Stimulated activated CD8-positive, alpha-beta memory T cell treated with anti-CD3 and anti-CD28 coated beads, Interleukin-4, amount 100 ng/mL, for 48 hours (primary cell): ENCODE data around the gene LMTK2.
"Not testable (repeated sequence)": the region's sequence is repeated elsewhere in the genome, so short reads cannot be mapped to it uniquely, and the experiment has no call there.

ENCODE experiments used
- DNase-seq: peaks from one replicate; pipeline ENCODE4 v3.0.0-alpha.2; 2020

The LMTK2 gene

DNA sequence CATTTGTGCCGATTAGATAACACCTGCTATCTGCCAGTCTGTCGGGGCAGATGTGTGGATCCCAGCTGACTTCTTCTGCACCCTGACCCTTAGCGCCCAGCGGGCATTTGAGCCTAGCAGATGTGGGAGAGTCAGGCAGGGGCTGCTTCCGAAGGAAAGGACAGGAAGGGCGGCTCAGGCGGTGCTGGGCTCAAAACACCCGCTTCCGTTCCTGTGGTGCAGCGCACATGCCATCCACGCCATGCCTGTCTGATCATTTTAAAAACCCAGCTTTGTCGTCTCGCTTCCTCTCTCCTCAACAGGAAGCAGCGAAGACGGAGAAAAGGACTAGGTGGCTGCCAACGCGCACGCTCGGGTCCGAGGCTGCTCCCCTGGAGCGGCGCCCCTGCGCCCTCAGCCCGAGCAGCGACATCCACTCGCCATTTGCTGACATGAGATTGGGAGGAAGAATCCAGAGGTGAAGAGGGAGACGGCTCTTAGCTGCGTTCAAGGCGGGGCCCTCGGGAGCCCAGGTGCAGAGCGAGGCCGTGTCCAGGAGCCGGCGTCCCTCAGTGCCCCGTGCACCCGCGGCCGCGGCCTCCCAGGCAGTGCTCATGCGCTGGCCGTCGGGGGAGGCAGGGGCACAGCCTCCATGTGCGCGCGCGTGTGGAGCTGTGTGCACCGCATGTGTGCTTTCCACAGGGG is 98.6 kb downstream of the LMTK2 start:
- DNase-seq = no peak

DNA sequence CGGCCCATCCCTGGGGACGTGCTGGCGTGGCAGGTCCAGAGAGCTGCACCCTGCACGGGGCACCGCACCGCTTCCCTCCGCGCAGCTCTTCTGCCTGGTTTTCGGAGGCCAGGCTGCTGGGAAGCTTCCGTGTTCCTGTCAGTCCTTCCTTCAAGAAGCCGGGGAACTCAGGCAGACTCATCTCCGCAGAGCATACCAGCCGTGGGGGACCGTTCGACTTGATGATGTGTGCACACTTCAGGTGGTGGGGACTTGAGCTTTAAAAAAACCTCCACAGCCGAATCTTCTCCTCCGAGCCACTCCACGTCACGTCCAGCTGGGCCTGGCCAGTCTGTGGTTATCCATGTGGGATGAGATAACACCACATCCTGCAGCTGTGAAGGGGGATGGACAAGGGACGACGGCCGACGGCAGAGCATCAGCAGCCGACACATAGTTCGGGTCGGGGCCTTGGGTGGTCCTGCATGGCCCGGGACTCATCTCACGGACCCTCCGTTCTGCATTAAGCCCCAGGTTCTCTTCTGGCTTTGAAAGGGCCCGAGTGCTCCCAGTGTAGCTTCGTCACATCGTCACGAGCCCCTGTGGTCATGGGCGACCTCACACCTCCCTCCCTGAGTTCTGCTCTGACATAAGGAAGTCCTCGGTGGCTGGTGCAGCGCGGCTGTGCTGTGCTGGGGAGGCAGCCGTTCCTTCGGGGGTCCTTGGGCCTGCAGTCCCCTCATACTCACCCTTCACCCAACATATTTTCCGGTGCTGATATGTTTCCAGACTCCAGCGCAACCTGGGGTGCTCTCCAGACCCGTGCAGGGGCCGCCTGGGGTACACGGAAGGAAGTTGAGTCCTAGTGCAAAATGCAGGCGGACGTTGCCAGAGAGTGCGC is 100.0 kb downstream of the LMTK2 start:
- no peak for DNase-seq

DNA sequence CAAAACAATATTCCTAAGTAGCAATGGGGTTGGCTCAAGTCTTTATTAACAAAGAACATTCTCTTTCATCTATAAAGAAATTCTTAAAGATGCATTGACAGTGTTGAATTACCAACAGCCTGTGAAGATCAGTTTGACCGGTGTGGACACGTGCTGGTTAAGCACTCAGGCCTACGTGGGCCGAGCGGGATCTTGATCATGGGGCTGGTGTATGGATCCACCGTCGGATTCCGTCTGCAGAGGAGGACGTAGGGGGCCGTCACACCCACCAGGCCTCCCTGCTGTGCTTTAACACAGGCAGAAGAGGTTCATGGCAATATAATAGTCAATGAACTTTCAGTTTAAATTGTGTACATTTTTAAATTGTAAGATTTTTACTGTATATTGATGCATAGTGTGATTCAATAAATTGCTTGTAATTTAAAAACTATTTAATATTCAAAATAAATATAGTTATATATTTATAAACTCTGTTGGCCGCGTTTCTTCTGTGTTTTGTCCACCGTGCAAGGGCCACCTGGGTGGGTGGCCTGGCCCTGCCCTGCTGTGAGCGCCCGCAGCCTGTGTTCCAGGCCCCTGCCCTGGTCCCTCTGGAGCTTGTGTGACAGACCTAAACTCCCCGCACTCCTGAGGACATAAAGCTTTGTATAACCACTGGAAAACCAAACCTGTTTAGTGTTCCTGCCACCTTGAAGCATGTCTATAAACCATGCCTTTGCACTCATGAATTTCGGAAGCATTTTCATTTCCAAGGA is 102.7 kb downstream of the LMTK2 start:
- DNase-seq = no peak

DNA sequence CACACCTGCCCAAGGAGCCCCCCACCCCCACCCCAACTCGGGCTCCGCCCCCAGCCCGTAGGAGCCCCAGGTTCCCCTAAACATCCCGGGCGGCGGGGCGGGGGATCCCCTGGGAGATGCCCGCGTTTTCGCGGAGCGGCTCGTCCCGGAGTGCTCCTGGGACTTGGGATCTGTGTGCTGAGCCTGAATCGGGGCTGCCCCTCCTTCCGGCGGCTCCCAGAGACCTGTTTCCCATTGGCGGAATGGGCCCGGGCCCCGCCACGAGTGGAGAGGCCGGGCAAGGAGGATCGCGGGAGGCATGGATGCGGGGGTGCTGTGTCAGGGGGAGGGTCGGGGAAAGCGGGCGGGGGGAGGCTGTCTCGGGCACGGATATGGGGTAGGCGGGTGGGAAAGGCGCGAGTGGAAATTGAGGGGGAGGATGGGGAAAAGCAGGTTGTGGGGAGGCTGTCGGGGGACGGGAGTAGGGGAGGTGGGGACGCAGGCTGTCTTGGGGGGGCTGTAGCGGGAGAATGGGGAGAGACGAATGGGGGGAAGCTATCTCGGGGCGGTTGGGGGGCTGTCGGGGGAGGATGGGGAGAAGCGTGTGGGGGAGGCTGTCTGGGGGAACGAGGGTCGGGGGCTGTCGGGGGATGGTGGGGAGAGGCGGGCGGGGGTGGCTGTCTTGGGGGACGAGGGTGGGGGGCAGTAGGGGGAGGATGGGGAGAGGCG is 104.0 kb downstream of the LMTK2 start:
- no peak for DNase-seq

DNA sequence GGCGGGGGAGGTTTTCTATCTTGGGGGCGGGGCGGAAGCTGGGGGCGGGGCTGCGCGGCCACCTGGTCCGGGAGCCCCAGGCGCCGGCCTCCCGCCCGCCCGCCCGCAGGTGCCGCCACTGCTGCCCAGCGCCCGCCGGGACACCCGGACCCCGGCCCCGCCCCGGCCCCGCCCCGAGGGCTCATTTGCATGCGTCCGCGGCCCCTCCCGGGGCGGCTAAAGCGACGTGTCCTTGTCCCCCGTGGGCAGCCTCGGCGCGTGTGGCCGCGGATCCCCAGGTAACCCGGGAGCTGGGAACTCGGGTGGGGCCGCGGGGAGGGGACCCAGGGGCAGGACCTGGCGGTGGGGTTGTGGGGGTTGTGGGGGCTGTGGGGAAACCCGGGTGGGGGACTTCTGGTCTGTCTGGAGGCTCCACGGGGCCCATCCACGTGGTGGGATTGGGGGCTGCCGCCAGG is 104.6 kb downstream of the LMTK2 start, which contains the start of gene BHLHA15:
Gene BHLHA15 (plus strand): TSS at position 219 of the 455 bp plus-strand sequence. CDS start 871 bp downstream, outside the sequence.
- peak; percentile 54 for DNase-seq

DNA sequence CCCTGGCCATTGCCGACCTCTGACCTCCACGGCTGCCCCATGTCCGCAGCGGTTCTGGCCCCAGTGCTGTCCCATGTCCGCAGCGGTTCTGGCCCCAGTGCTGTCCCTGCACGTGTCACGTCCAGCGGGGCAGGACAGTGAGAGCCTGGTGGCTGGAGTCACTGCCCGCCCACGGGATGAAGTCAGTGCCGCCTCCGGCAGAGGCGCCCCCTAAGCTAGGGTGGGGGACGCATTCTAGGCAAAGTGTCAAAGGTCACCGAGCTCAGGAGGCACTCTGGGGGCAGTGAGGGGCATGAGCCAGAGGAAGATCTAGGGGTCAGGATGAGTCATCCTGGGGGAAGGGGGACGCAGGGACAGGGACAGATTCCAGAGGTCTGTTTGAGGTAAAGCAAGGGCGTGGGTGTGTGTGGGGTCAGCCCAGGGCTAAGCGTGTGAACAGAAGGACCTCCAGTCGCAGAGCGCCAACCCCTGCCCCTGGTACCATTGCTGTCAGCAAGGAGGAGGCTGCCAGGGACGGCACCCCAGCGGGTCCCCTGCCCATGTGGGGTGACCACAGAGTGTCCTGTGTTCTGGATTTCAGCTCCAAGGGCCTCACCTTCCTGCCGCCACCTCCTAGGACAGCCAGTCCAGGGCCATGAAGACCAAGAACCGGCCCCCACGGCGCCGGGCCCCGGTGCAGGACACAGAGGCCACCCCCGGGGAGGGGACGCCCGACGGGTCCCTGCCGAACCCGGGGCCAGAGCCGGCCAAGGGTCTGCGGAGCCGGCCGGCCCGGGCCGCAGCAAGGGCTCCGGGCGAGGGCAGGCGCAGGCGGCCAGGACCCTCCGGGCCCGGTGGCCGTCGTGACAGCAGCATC is 105.2 kb downstream of the LMTK2 start:
- no peak for DNase-seq

DNA sequence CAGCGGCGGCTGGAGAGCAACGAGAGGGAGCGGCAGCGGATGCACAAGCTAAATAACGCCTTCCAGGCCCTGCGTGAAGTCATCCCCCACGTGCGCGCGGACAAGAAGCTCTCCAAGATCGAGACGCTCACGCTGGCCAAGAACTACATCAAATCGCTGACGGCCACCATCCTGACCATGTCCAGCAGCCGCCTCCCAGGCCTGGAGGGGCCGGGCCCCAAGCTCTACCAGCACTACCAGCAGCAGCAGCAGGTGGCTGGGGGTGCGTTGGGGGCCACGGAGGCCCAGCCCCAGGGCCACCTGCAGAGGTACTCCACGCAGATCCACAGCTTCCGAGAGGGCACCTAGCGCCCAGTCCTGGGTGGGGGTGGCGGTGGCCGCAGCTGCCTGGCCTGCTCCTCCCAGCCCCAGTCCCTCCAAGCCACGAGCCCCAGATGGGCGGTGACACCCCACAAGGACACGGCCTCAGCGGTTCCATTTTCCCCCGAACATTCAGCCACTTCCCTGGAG is 105.9 kb downstream of the LMTK2 start:
- no peak for DNase-seq

DNA sequence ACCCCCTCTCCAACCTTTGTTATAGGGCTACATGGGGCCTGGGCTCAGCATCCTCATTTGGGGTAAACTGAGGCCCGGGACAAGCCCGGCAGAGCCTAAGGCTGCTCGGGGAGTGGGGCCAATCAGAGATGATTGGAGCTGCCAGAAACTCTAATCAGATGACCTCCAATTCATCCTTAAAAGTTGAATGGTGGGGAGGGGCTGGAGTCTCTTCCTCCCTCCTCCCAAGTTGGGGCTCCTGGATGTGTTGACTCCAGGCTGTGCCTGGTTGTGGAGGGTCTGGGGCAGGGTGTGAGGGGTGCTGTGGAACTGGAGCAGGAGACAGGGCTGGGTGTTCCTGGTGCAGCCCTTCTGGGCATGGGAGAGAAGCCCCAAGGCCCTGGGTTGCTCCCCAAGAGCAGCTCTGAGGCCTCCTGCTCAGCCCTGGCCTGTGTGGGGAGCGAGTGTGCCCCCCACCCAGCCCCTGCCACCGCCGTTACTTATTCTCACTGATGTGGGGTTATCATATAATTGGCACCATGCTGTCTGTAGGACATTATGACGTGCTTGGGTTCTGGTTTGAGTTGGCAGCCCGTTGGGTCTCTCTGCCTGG is 106.7 kb downstream of the LMTK2 start:
- no peak for DNase-seq

DNA sequence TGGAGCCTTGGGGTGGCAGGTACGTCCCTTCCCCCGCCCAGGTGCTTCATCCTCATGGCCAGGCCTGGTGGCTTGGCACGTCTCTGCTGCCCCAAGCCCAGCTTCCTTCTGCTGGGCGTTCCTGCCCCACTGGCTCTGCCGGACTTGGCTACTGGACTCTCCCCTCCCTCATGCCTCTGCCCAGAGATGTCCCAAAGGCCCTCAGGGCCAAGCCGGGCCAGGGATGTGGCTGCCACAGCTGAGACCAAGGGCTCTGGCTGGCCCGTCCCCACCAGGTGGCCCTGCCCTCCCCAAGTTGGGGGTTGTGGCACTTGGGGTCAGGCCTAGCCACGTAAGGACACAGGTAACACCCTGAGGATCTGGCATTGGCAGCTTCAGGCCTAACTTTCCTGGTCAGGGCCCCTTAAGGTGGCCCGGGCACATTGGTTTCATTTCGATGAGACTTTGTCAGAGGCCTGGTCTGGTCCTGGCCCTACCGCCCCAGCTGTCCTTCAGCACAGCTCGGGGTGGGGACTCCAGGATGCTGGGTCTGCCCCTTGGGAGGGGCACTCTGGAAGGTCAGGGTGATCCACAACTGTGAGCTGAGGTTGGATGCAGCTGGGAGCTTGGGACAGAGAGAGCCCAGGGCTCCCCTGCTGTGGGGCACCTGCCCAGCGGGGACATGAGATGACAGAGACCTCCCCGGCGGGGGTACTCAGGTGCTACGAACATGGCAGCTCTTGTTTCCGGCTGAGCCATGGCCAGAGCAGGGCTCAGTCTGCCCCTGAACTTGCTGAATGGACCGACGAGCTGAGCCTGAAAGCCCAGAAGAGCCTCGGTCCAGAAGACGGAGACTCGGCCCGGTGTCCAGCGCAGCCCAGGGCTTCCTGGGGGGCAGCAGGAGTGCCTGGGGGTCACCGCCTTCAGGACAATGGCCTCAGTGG is 107.5 kb downstream of the LMTK2 start:
- no peak for DNase-seq

DNA sequence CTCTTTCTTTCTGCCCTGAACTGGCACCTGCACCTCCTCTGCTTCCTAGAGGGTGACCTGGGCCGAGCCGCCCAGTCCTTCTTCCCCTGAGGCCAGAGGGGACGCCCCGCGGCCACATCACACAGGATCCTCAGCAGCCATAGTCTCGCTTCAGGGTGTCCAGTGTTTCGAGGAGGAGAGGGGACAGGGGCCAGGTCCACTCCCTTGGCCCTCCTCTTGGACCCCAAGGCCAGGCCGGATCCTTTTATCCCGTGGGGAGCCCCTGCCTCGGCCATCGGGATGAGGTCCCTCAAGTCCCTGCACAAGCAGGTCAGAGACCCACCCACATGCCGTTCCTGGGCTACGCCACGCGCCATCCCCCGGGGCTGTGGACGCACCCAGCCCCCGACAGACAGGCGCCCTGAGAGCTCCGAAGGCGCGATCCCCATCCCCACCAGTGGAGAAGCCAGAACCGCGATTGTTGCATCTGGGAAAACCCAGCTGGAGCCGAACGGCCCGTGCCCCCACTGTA is 108.2 kb downstream of the LMTK2 start:
- DNase-seq = no peak

DNA sequence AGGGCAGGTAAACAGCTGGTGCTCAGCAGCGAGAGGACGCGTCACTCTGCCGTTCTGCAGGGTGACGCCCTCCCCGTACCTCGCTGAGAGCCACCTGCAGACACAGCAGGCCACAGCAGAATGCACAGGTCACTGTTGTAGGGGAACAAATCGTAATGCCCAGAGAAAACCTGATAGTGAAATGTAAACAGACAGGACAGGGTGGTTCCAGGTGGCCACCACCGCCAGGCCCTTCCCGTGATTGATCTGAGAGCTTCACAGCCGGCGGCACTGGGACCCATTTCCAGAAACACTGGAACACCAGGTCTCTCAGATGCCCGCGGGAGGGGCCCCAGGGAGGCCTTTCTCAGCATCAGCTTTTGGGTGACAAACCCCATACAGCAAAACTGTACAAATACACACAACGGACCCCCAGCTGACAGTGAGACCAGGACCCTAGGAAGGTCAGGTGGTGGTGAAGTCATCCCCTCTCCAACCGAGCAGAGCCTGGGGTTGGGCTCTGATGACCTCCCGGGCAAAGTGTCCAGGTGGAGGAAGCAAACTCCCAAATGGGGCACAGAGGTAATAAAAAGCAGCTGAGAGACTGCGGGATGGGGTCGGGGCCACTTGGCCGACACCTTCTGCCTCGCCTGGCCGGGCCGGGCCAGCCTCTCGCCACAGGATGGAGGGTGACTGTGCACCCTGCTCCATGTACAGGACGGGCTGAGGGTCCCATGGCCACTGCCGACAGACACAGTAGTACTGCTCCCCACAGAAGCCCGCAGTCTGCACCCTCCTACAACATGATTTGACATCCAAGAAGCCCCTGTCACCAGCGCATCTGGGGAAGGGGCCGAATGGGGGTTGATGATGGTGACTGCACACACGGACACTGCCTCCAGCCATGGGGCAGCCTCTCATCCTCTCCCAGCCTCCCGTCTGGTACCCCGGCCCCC is 109.2 kb downstream of the LMTK2 start:
- no peak for DNase-seq

DNA sequence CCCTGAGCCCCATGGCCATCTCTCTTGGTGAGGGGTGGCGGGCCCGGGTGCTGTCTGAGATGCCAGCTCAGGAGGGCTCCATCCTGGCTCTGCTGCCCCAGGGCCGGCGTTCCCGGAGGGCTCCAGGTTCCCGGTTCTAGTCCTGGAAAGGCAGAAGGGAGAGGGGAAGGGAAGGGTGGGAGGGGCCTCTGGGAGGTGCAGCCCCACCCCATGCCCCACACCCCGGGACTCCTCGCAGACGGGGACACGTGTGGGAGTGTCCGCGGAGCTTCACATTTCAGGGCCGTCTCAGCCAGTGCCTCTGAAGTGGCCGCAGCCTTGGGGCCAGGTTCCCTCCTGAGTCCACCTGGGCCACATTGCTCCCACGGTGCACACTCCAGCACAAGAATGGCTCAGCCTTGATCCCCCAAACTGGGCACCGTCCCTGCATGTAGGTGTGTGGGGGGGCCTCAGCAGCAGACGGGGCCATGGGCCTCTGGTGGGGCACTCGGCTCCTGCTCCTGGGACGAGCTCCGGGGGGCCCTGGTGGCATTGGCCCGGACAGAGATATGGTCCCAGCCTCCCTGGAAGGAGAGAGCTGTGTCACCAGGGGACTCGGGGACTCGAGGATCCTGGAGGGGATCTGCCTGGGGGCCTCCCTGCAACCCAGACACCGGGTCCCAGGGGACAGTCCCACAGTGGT is 110.4 kb downstream of the LMTK2 start:
- no peak for DNase-seq

DNA sequence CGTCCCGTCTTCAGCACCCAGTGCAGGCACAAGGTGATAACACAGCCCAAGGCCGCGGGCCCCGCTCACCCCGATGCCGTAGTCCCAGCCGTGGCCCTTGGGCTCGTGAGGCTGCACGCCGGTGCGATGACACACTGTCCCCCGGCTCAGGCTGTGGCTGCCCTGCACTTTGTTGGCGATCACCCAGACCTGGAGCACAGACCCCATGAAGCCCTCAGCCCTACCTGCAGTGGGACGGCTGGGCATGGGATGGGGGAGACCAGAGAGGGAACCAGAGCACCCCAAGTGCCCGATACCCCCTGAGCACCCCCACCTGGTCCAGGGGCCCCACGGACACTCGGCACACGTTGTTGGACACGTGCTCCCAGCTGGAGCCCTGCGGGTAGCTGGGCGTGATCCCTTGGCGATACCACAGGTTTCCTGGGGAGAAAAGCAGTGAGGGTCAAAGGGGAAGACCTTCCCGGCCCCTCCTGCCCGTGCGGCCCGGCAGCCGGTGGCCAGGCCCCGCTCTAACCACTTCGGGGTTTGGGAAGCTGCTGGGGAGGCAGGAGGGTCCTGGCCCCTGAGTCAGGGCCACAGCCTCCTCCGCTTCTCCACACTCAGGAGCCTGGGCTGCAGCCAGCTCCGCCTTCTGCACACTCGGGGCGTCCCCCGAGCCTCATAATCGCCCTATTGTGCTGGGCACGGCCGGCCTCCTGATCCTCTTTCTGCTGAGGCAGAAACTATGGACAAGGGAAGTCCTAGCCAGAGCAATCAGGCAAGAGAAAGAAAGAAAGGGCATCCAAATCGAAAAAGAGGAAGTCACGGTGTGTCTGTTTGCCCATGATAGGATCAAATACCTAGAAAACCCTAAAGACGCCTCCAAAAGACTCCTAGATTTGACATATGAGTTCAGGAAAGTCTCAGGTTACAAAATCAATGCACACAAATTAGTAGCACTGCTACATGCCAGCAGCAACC is 111.2 kb downstream of the LMTK2 start:
- no peak for DNase-seq

DNA sequence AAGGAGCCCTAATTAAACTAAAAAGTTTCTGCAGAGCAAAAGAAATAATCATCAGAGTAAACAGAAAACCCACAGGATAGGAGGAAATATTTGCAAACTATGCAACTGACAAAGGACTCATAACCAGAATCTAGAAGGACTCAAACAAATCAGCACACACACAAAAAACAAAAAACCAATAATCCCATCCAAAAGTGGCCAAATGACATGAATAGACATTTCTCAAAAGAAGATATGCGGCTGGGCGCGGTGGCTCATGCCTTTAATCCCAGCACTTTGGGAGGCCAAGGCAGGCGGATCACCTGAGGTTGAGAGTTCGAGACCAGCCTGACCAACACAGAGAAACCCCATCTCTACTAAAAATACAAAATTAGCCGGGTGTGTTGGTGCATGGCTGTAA is 112.7 kb downstream of the LMTK2 start:
- DNase-seq = not testable (repeated sequence)

DNA sequence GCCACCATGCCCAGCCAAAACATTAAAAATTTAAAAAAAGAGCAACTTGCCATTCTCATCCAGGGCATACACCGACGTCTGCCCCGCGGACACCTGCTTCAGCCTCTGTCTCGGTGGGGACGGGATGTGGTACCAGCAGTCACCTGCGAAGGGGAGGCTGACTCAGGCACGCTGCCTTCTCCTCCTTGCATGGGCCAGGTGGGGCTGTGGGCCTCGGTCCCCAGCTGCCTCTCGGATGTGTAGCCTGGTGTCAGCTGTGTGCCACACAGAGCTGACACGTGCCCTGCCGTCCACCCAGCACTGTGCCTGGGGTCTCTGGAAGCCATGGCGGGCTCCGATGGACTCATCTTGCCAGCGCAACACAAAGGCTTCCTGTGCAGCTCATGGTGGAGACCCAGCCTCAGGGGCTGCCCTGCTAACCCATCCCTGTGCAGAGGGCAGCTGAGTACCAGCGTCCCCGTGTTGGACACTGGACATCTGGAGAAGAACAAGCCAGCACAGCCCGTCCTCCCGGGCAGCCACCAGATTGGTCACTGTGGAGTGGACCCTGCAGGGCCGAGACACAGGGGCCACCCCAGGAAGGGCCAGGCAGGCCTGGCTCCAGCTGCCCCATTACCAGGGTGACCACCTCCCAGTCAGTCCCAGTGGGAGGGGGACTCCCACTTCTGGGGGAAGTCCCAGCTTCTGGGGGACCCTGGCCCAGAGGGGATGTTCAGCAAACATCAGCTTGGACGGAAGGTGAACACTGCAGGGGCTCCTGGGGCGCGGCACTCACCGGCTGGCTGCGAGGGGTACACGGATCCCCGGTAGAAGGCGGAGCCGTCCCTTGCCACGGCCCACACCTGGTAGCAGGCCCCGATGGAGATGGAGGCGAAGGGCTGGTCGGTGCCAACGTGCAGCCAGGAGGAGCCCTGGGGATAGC is 115.2 kb downstream of the LMTK2 start:
- no peak for DNase-seq
